Testis (tissue), 3 donors: ENCODE results near the gene C1QTNF3. TPM values are rescaled to one million over a fixed set of nuclear protein-coding genes. Genes with fewer than 3 reads are reported as not detected.

ENCODE experiments used
- DNase-seq: peaks from one replicate; pipeline ENCODE4 v3.0.0-alpha.2; 2019
- H3K27ac ChIP-seq, 2 donors: fragments of 200-600 bp; sonication (generic); one replicate each; pipeline ENCODE4 v1.5.1; 2019
- H3K27me3 ChIP-seq: fragments of 200-600 bp; sonication (generic); one replicate; pipeline ENCODE4 v1.5.1; 2019
- H3K36me3 ChIP-seq: fragments of 200-600 bp; sonication (generic); one replicate; pipeline ENCODE4 v1.5.1; 2017; ENCODE audit warnings: low read depth; ENCODE audit errors: missing control alignments
- H3K4me1 ChIP-seq: fragments of 200-600 bp; sonication (generic); one replicate; pipeline ENCODE4 v1.5.1; 2019
- H3K4me3 ChIP-seq, 2 donors: fragments of 200-600 bp; sonication (generic); one replicate each; pipeline ENCODE4 v1.5.1; 2017 to 2019
- H3K9me3 ChIP-seq: fragments of 200-600 bp; sonication (generic); one replicate; pipeline ENCODE4 v1.5.1; 2017
- CTCF ChIP-seq, 3 experiments: fragments of 450-650 bp in 2 of 3; fragments of 200-600 bp in 1 of 3; sonication (generic) in 1 of 3; IDR thresholded peaks; one replicate each; pipeline ENCODE4 v1.5.1; 2016 to 2019; ENCODE audit warnings: antibody characterized with exemption in 3 of 3, mild to moderate bottlenecking in 2 of 3, moderate library complexity in 1 of 3
- POLR2A ChIP-seq: fragments of 450-650 bp; IDR thresholded peaks from one replicate; pipeline ENCODE4 v1.6.1; 2017; ENCODE audit warnings: antibody characterized with exemption, mild to moderate bottlenecking, moderate library complexity
- WGBS, 2 donors: methylation state at CpG; one replicate each; pipeline ENCODE4 v1.1.5; 2018; 5-methylcytosine and 5-hydroxymethylcytosine counted together
- intact Hi-C: fragments of 100-400 bp; cut with DNase I; formaldehyde crosslinking; loops from one replicate; pipeline ENCODE4 v1.15.1; 2023; ENCODE audit warnings: low total_unique reads
- polyA plus RNA-seq: library from polyadenylated mRNA; stranded (reverse); fragments of 350-450 nt; fragmentation: Illumina TruSeq; extraction: RNeasy Lipid Tissue Mini Kit (QIAGEN cat#74804); gene quantifications from one replicate; pipeline ENCODE4 v1.2.3, GENCODE V29; 2014; ENCODE audit warnings: low read depth, low replicate concordance; ENCODE audit not compliant: insufficient read depth
- total RNA-seq, 2 donors: library from RNA; depleted of rRNA; stranded (reverse); fragments of >200 nt; gene quantifications; one replicate each; pipeline ENCODE4 v1.2.3, GENCODE V29; 2016

C1QTNF3 gene
- total and polyA plus RNA-seq, 3 donors from 2014 or later, result 14.1 to 31.3 (median 27.1) TPM

GRCh38 chr5:34020726-34021125, 22.3 kb downstream of the C1QTNF3 start:
- H3K27ac ChIP-seq, result no peak overlapping the region
- no peaks in the 10 kb centered on the region for H3K36me3 ChIP-seq
- no peaks in the 10 kb centered on the region for H3K9me3 ChIP-seq
- TF ChIP-seq POLR2A (no peak), CTCF (IDR thresholded peaks at IDR 0.05) (no peak)
- intact Hi-C loops, result no loop called here
- DNase-seq, result no peak
- H3K4me1 ChIP-seq, result no peaks in the 10 kb centered on the region
- H3K27me3 ChIP-seq, result no peaks in the 10 kb centered on the region
- H3K4me3 ChIP-seq, result no peak overlapping the region
- whole genome bisulfite sequencing, 2 donors, result 100% methylated on average over 1 of the region's 1 CpG

GRCh38 chr5:34017254-34017653, 25.8 kb downstream of the C1QTNF3 start:
- WGBS, 2 donors, result 93 to 100% methylated on average over 2 of the region's 2 CpGs

GRCh38 chr5:34016750-34017149, 26.3 kb downstream of the C1QTNF3 start:
- Histone ChIP-seq H3K4me3 (no peak overlapping the region), H3K27me3 (no peaks in the 10 kb centered on the region), H3K36me3 (no peaks in the 10 kb centered on the region), H3K9me3 (no peaks in the 10 kb centered on the region), H3K4me1 (no peaks in the 10 kb centered on the region), H3K27ac (no peak overlapping the region)
- no peak for TF ChIP-seq POLR2A
- TF ChIP-seq CTCF (IDR thresholded peaks at IDR 0.05), result no peak
- intact Hi-C loops, result no loop called here
- DNase-seq, result no peak
- WGBS, 2 donors, result 89 to 93% methylated on average over 2 of the region's 2 CpGs

More at GRCh38 chr5:34017254-34017653, 25.8 kb downstream of the C1QTNF3 start:
- no peak for DNase-seq
- Histone ChIP-seq H3K4me1 (no peaks in the 10 kb centered on the region), H3K27me3 (no peaks in the 10 kb centered on the region), H3K27ac (no peak overlapping the region), H3K4me3 (no peak overlapping the region), H3K9me3 (no peaks in the 10 kb centered on the region), H3K36me3 (no peaks in the 10 kb centered on the region)
- no peak for TF ChIP-seq POLR2A
- TF ChIP-seq CTCF (IDR thresholded peaks at IDR 0.05), result no peak
- intact Hi-C loops, result no loop called here

GRCh38 chr5:34016222-34016621, 26.8 kb downstream of the C1QTNF3 start:
- Histone ChIP-seq H3K36me3 (no peaks in the 10 kb centered on the region), H3K27ac (no peak overlapping the region), H3K4me3 (no peak overlapping the region), H3K9me3 (no peaks in the 10 kb centered on the region), H3K4me1 (no peaks in the 10 kb centered on the region), H3K27me3 (no peaks in the 10 kb centered on the region)
- intact Hi-C loops, result no loop called here
- 74 to 81% methylated on average over 5 of the region's 5 CpGs for WGBS, 2 donors
- no peak for DNase-seq
- TF ChIP-seq POLR2A (no peak), CTCF (IDR thresholded peaks at IDR 0.05) (no peak)

- no peaks in the 10 kb centered on the region for H3K9me3 ChIP-seq
- TF ChIP-seq POLR2A (no peak), CTCF (IDR thresholded peaks at IDR 0.05) (no peak)
- WGBS, 2 donors, result 86 to 93% methylated on average over 4 of the region's 4 CpGs
- H3K4me1 ChIP-seq, result no peaks in the 10 kb centered on the region
- no peak for DNase-seq
- intact Hi-C loops, result no loop called here
- no peak overlapping the region for H3K4me3 ChIP-seq
- no peak overlapping the region for H3K27ac ChIP-seq
- H3K36me3 ChIP-seq, result no peaks in the 10 kb centered on the region
- no peaks in the 10 kb centered on the region for H3K27me3 ChIP-seq
Measured at GRCh38 chr5:34015120-34015822, 27.7 kb downstream of the C1QTNF3 start.
